ENCODE results near the gene FAM184A. TPM values are rescaled to one million over a fixed set of nuclear protein-coding genes. Genes with fewer than 3 reads are reported as not detected.

FAM184A gene
- polyA plus RNA-seq, 4 donors: 1.8 to 16.7 (median 4.3) TPM

GRCh38 chr6:118930680-118931079, 147.8 kb downstream of the FAM184A start:
- DNase-seq: no peak
- FAIRE-seq: no peak
- H3K27ac ChIP-seq (ENCODE audit: low read depth in 1 of 3, low read length in 2 of 3): no peak overlapping the region
- H3K27me3 ChIP-seq (ENCODE audit: control insufficient read depth in 3 of 3, insufficient read depth in 3 of 3, low read length in 3 of 3): no peaks in the 10 kb centered on the region
- H3K36me3 ChIP-seq (ENCODE audit: control insufficient read depth in 3 of 3, insufficient read depth in 2 of 3, low read depth in 1 of 3, low read length in 3 of 3): peaks cover 2 to 4% (median 3%) of the 10 kb centered on the region in 3 donors
- no peak overlapping the region for H3K4me3 ChIP-seq (ENCODE audit: low read depth in 1 of 3, low read length in 3 of 3)
- no peaks in the 10 kb centered on the region for H3K9me3 ChIP-seq (ENCODE audit: control insufficient read depth in 2 of 2, insufficient read depth in 1 of 2, low read depth in 1 of 2, low read length in 1 of 2)
- peaks cover 0 to 5% (median 0%) of the 10 kb centered on the region in 3 donors for H3K4me1 ChIP-seq (ENCODE audit: control insufficient read depth in 3 of 3, insufficient read depth in 2 of 3, low read depth in 1 of 3, low read length in 2 of 3)
- 96 to 98% (median 97%) methylated on average over 3 of the region's 3 CpGs for WGBS, 3 donors

- no peak overlapping the region for H3K27ac ChIP-seq (ENCODE audit: low read depth in 1 of 3, low read length in 2 of 3)
- peaks cover 2 to 24% (median 21%) of the 10 kb centered on the region in 3 donors for H3K36me3 ChIP-seq (ENCODE audit: control insufficient read depth in 3 of 3, insufficient read depth in 2 of 3, low read depth in 1 of 3, low read length in 3 of 3)
- WGBS, 3 donors: 89 to 94% (median 93%) methylated on average over 3 of the region's 3 CpGs
- no peaks in the 10 kb centered on the region for H3K9me3 ChIP-seq (ENCODE audit: control insufficient read depth in 2 of 2, insufficient read depth in 1 of 2, low read depth in 1 of 2, low read length in 1 of 2)
- no peaks in the 10 kb centered on the region for H3K27me3 ChIP-seq (ENCODE audit: control insufficient read depth in 3 of 3, insufficient read depth in 3 of 3, low read length in 3 of 3)
- FAIRE-seq: no peak
- no peak overlapping the region for H3K4me3 ChIP-seq (ENCODE audit: low read depth in 1 of 3, low read length in 3 of 3)
- H3K4me1 ChIP-seq (ENCODE audit: control insufficient read depth in 3 of 3, insufficient read depth in 2 of 3, low read depth in 1 of 3, low read length in 2 of 3): no peaks in the 10 kb centered on the region
- DNase-seq: no peak
These were observed 155.4 kb downstream of the FAM184A start for GRCh38 chr6:118923035-118923434.

GRCh38 chr6:118921084-118921483, 157.4 kb downstream of the FAM184A start:
- H3K27me3 ChIP-seq (ENCODE audit: control insufficient read depth in 3 of 3, insufficient read depth in 3 of 3, low read length in 3 of 3): no peaks in the 10 kb centered on the region
- no peaks in the 10 kb centered on the region for H3K4me1 ChIP-seq (ENCODE audit: control insufficient read depth in 3 of 3, insufficient read depth in 2 of 3, low read depth in 1 of 3, low read length in 2 of 3)
- DNase-seq: no peak
- peaks cover 2 to 24% (median 22%) of the 10 kb centered on the region in 3 donors for H3K36me3 ChIP-seq (ENCODE audit: control insufficient read depth in 3 of 3, insufficient read depth in 2 of 3, low read depth in 1 of 3, low read length in 3 of 3)
- 95 to 100% (median 98%) methylated on average over 1 of the region's 1 CpG for WGBS, 3 donors
- no peak for FAIRE-seq
- no peak overlapping the region for H3K27ac ChIP-seq (ENCODE audit: low read depth in 1 of 3, low read length in 2 of 3)
- H3K9me3 ChIP-seq (ENCODE audit: control insufficient read depth in 2 of 2, insufficient read depth in 1 of 2, low read depth in 1 of 2, low read length in 1 of 2): no peaks in the 10 kb centered on the region
- H3K4me3 ChIP-seq (ENCODE audit: low read depth in 1 of 3, low read length in 3 of 3): no peak overlapping the region

GRCh38 chr6:118918329-118918725, 160.1 kb downstream of the FAM184A start:
- H3K36me3 ChIP-seq (ENCODE audit: control insufficient read depth in 3 of 3, insufficient read depth in 2 of 3, low read depth in 1 of 3, low read length in 3 of 3): peaks cover 7 to 23% (median 21%) of the 10 kb centered on the region in 3 donors
- 87 to 98% (median 89%) methylated on average over 2 of the region's 2 CpGs for WGBS, 3 donors

GRCh38 chr6:118917546-118918328, 160.7 kb downstream of the FAM184A start:
- Histone ChIP-seq H3K27ac (ENCODE audit: low read depth in 1 of 3, low read length in 2 of 3) (no peak overlapping the region), H3K9me3 (ENCODE audit: control insufficient read depth in 2 of 2, insufficient read depth in 1 of 2, low read depth in 1 of 2, low read length in 1 of 2) (no peaks in the 10 kb centered on the region), H3K27me3 (ENCODE audit: control insufficient read depth in 3 of 3, insufficient read depth in 3 of 3, low read length in 3 of 3) (no peaks in the 10 kb centered on the region), H3K4me1 (ENCODE audit: control insufficient read depth in 3 of 3, insufficient read depth in 2 of 3, low read depth in 1 of 3, low read length in 2 of 3) (peaks cover 0 to 3% (median 0%) of the 10 kb centered on the region in 3 donors), H3K4me3 (ENCODE audit: low read depth in 1 of 3, low read length in 3 of 3) (no peak overlapping the region), H3K36me3 (ENCODE audit: control insufficient read depth in 3 of 3, insufficient read depth in 2 of 3, low read depth in 1 of 3, low read length in 3 of 3) (peaks cover 5 to 21% (median 19%) of the 10 kb centered on the region in 3 donors)
- DNase-seq (no peak), FAIRE-seq (no peak)
- WGBS, 3 donors: 90 to 96% (median 95%) methylated on average over 5 of the region's 5 CpGs

More at GRCh38 chr6:118918329-118918725, 160.1 kb downstream of the FAM184A start:
- Histone ChIP-seq H3K27me3 (ENCODE audit: control insufficient read depth in 3 of 3, insufficient read depth in 3 of 3, low read length in 3 of 3) (no peaks in the 10 kb centered on the region), H3K9me3 (ENCODE audit: control insufficient read depth in 2 of 2, insufficient read depth in 1 of 2, low read depth in 1 of 2, low read length in 1 of 2) (no peaks in the 10 kb centered on the region), H3K4me3 (ENCODE audit: low read depth in 1 of 3, low read length in 3 of 3) (no peak overlapping the region), H3K4me1 (ENCODE audit: control insufficient read depth in 3 of 3, insufficient read depth in 2 of 3, low read depth in 1 of 3, low read length in 2 of 3) (peaks cover 0 to 3% (median 0%) of the 10 kb centered on the region in 3 donors), H3K27ac (ENCODE audit: low read depth in 1 of 3, low read length in 2 of 3) (no peak overlapping the region)
- no peak for FAIRE-seq
- no peak for DNase-seq

- H3K4me3 ChIP-seq (ENCODE audit: low read depth in 1 of 3, low read length in 3 of 3): no peak overlapping the region
- peaks cover 5 to 16% (median 14%) of the 10 kb centered on the region in 3 donors for H3K36me3 ChIP-seq (ENCODE audit: control insufficient read depth in 3 of 3, insufficient read depth in 2 of 3, low read depth in 1 of 3, low read length in 3 of 3)
- H3K27me3 ChIP-seq (ENCODE audit: control insufficient read depth in 3 of 3, insufficient read depth in 3 of 3, low read length in 3 of 3): no peaks in the 10 kb centered on the region
- DNase-seq (no peak), FAIRE-seq (no peak)
- H3K4me1 ChIP-seq (ENCODE audit: control insufficient read depth in 3 of 3, insufficient read depth in 2 of 3, low read depth in 1 of 3, low read length in 2 of 3): peaks cover 0 to 3% (median 0%) of the 10 kb centered on the region in 3 donors
- no peak overlapping the region for H3K27ac ChIP-seq (ENCODE audit: low read depth in 1 of 3, low read length in 2 of 3)
- H3K9me3 ChIP-seq (ENCODE audit: control insufficient read depth in 2 of 2, insufficient read depth in 1 of 2, low read depth in 1 of 2, low read length in 1 of 2): no peaks in the 10 kb centered on the region
These were observed 163.9 kb downstream of the FAM184A start for GRCh38 chr6:118914598-118914997.

GRCh38 chr6:118913161-118913560, 165.3 kb downstream of the FAM184A start:
- FAIRE-seq (no peak), DNase-seq (no peak)
- no peak overlapping the region for H3K4me3 ChIP-seq (ENCODE audit: low read depth in 1 of 3, low read length in 3 of 3)
- H3K9me3 ChIP-seq (ENCODE audit: control insufficient read depth in 2 of 2, insufficient read depth in 1 of 2, low read depth in 1 of 2, low read length in 1 of 2): no peaks in the 10 kb centered on the region
- H3K36me3 ChIP-seq (ENCODE audit: control insufficient read depth in 3 of 3, insufficient read depth in 2 of 3, low read depth in 1 of 3, low read length in 3 of 3): peaks cover 5 to 15% (median 13%) of the 10 kb centered on the region in 3 donors
- peaks cover 0 to 3% (median 0%) of the 10 kb centered on the region in 3 donors for H3K4me1 ChIP-seq (ENCODE audit: control insufficient read depth in 3 of 3, insufficient read depth in 2 of 3, low read depth in 1 of 3, low read length in 2 of 3)
- WGBS, 3 donors: 72 to 90% (median 88%) methylated on average over 2 of the region's 2 CpGs
- H3K27me3 ChIP-seq (ENCODE audit: control insufficient read depth in 3 of 3, insufficient read depth in 3 of 3, low read length in 3 of 3): no peaks in the 10 kb centered on the region
- H3K27ac ChIP-seq (ENCODE audit: low read depth in 1 of 3, low read length in 2 of 3): no peak overlapping the region

GRCh38 chr6:118912646-118913045, 165.8 kb downstream of the FAM184A start:
- Histone ChIP-seq H3K4me3 (ENCODE audit: low read depth in 1 of 3, low read length in 3 of 3) (no peak overlapping the region), H3K27ac (ENCODE audit: low read depth in 1 of 3, low read length in 2 of 3) (no peak overlapping the region), H3K36me3 (ENCODE audit: control insufficient read depth in 3 of 3, insufficient read depth in 2 of 3, low read depth in 1 of 3, low read length in 3 of 3) (peaks cover 5 to 15% (median 13%) of the 10 kb centered on the region in 3 donors), H3K27me3 (ENCODE audit: control insufficient read depth in 3 of 3, insufficient read depth in 3 of 3, low read length in 3 of 3) (no peaks in the 10 kb centered on the region), H3K9me3 (ENCODE audit: control insufficient read depth in 2 of 2, insufficient read depth in 1 of 2, low read depth in 1 of 2, low read length in 1 of 2) (no peaks in the 10 kb centered on the region), H3K4me1 (ENCODE audit: control insufficient read depth in 3 of 3, insufficient read depth in 2 of 3, low read depth in 1 of 3, low read length in 2 of 3) (peaks cover 0 to 3% (median 0%) of the 10 kb centered on the region in 3 donors)
- WGBS, 3 donors: 86 to 93% (median 93%) methylated on average over 5 of the region's 5 CpGs
- DNase-seq (no peak), FAIRE-seq (no peak)

Data from small intestine (tissue), 7 donors.